Measurements from ENCODE around the gene BZW1.

- no peak for TF ChIP-seq CTCF (IDR thresholded peaks at IDR 0.05)
- TF ChIP-seq TAF1 (IDR thresholded peaks at IDR 0.05; ENCODE audit: borderline replicate concordance, low read depth, low read length), result no peak
- no peak for TF ChIP-seq YY1 (IDR thresholded peaks at IDR 0.05; ENCODE audit: low read depth)
Observed at GRCh38 chr2:200820573-200821234, 9.0 kb downstream of the BZW1 start.
